Activated T-helper 2 cell treated with anti-CD3 and anti-CD28 coated beads, Interferon-gamma antibody, Interleukin-2, Interleukin-4, amounts not matched to agents 10 μg/mL and 5 μg/mL and 100 μg/mL, durations not matched to agents 14 hours and 24 hours and 36 hours (primary cell): ENCODE measurements around the gene SORCS1. TPM values are rescaled to one million over a fixed set of nuclear protein-coding genes. Genes with fewer than 3 reads are reported as not detected.

Experiments used
- DNase-seq: peaks from one replicate; pipeline ENCODE4 v3.0.0; 2021; ENCODE audit warnings: low spot score
- H3K27ac Mint-ChIP-seq: one replicate; pipeline ENCODE4 v1.8.0; 2021; ENCODE audit warnings: mixed read lengths
- H3K27me3 Mint-ChIP-seq: one replicate; pipeline ENCODE4 v1.8.0; 2021; ENCODE audit warnings: low read depth, mixed read lengths
- H3K36me3 Mint-ChIP-seq: one replicate; pipeline ENCODE4 v1.8.0; 2021; ENCODE audit warnings: low read depth, mixed read lengths
- H3K4me1 Mint-ChIP-seq: one replicate; pipeline ENCODE4 v1.8.0; 2021; ENCODE audit warnings: low read depth, mixed read lengths
- H3K4me3 Mint-ChIP-seq: one replicate; pipeline ENCODE4 v1.8.0; 2021; ENCODE audit warnings: low read depth, mild to moderate bottlenecking, moderate library complexity, mixed read lengths
- H3K9me3 Mint-ChIP-seq: one replicate; pipeline ENCODE4 v1.8.0; 2021; ENCODE audit warnings: mixed read lengths
- intact Hi-C: fragments of 100-400 bp; cut with micrococcal nuclease; formaldehyde crosslinking; loops from one replicate; pipeline ENCODE4 v1.15.1; 2023
- total RNA-seq: library from RNA; stranded (reverse); gene quantifications from 2 replicates; pipeline ENCODE4 v1.2.3, GENCODE V29; 2022

SORCS1 gene
- total RNA-seq, 1 donor from 2014 or later: 0.09 TPM

DNA sequence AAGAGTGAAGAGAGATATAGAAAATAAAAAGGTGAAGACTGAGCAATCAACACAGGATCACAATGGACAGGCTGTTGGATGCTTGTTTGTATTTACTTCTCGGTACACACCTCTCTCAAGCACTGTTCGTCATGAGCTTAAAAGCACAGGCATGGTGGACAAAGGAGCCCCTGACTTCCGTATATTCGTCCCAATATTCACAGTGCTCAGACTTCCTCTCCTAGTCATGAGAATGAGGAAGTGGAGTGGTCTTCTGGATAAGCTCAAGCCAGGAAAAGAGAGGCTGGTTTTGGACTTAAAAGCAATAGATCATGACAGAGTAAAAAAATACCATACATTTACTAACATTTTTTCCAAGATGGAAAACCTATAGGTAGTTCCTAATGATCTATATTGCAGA, 172.5 kb downstream of the SORCS1 start:
- Mint-ChIP-seq H3K27ac (no peak overlapping the region), H3K36me3 (no peaks in the 10 kb centered on the region), H3K9me3 (peaks cover 4% of the 10 kb centered on the region), H3K27me3 (no peaks in the 10 kb centered on the region), H3K4me3 (no peak overlapping the region), H3K4me1 (no peaks in the 10 kb centered on the region)
- intact Hi-C loops: no loop called here
- DNase-seq: no peak

- no peak for DNase-seq
- H3K9me3 Mint-ChIP-seq: peaks cover 4% of the 10 kb centered on the region
- no peak overlapping the region for H3K27ac Mint-ChIP-seq
- intact Hi-C loops: no loop called here
- no peaks in the 10 kb centered on the region for H3K27me3 Mint-ChIP-seq
- H3K36me3 Mint-ChIP-seq: no peaks in the 10 kb centered on the region
- H3K4me3 Mint-ChIP-seq: no peak overlapping the region
- H3K4me1 Mint-ChIP-seq: no peaks in the 10 kb centered on the region
Measured at GRCh38 chr10:106991091-106991490, 173.4 kb downstream of the SORCS1 start.

DNA sequence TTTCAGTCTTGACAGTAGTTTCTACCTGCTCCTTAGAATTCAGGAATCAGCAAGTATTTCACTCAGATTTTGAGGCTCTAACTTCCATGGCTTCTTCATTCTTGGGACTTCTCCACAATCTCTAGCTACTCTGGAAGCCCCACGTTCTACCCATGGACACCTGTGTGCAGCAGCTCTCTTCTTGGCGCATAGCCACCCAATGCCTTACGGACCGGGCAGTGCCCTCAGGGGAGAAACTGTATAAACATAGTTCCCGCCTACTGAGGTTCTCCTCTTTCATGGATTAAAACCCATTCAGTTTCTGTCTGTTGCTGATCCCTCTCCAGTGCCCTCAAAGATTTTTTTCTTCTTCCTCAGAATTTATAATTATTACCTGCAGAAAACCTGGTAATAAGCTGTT, 177.1 kb downstream of the SORCS1 start:
- DNase-seq: no peak
- Mint-ChIP-seq H3K36me3 (no peaks in the 10 kb centered on the region), H3K9me3 (peaks cover 4% of the 10 kb centered on the region), H3K27me3 (no peaks in the 10 kb centered on the region), H3K4me1 (no peaks in the 10 kb centered on the region), H3K27ac (no peak overlapping the region), H3K4me3 (no peak overlapping the region)
- intact Hi-C loops: no loop called here

DNA sequence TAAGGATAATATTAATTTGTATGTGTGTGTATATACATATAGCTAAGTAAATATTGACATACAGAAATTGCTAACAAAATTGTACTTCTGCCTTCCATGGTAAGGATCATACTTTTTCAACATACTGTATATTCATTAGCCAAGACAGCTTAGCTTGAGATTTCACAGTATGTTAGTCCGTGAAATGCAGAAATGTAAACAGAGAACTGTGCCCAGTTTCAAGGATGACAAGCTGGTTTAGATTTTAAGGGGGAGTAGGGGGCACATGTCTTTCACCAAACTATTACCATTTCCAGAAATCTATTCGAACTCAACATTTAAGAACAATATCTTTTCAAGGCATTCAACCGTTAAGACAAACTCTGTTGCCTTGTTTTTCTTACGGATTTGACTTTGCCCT, 182.2 kb downstream of the SORCS1 start:
- H3K27me3 Mint-ChIP-seq: no peaks in the 10 kb centered on the region
- no peak overlapping the region for H3K27ac Mint-ChIP-seq
- intact Hi-C loops: no loop called here
- no peak overlapping the region for H3K4me3 Mint-ChIP-seq
- no peaks in the 10 kb centered on the region for H3K4me1 Mint-ChIP-seq
- peaks cover 5% of the 10 kb centered on the region for H3K9me3 Mint-ChIP-seq
- no peak for DNase-seq
- no peaks in the 10 kb centered on the region for H3K36me3 Mint-ChIP-seq

- no peak overlapping the region for H3K4me3 Mint-ChIP-seq
- intact Hi-C loops: no loop called here
- no peaks in the 10 kb centered on the region for H3K36me3 Mint-ChIP-seq
- H3K9me3 Mint-ChIP-seq: peaks cover 7% of the 10 kb centered on the region
- no peak for DNase-seq
- H3K27ac Mint-ChIP-seq: no peak overlapping the region
- H3K4me1 Mint-ChIP-seq: no peaks in the 10 kb centered on the region
- H3K27me3 Mint-ChIP-seq: no peaks in the 10 kb centered on the region
Measured at GRCh38 chr10:106981452-106982075, 182.9 kb downstream of the SORCS1 start.

DNA sequence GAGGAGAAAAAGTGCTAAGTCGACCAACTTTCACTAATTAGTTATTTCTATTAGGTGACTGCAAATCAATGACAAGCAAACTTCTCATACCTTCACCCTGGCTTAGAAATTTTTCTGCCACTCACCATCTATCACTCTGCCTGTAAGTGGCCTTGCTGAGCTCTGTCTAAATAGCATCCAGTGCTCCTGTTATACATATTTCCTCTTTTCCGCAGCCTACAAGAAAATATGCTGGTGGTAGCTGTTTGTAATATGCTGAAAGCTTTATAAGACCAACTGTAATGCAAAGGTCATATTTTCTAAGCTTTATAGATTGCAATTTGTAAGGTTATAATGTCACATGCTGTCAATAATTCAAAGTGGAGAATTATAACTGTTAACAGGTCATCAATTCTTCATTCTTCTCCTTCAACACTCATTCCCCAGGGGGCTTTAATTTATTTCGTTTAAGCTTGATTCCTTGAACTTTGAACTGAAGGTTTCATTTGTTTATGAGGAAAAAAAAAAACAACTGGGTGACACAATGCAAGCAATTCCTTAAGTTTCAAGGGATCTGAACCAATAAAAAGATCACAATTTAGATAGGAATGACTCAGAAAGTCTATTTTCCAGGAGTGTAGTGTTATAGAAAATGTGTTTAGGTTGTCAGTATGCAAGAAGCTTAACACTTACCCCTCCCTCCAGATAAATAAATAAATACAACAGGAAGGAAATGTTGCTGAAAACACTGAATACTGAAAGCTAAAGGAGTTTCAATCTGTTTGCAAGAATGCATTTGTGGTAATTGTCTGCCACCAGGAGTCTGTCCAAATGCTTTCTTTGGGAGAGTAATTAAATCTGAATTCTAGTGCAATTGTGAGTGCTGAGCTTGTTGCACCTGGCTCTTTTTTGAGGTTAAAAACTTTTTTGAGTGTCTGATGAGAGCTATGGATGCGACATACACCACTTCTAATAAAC, 183.7 kb downstream of the SORCS1 start:
- no peak for DNase-seq
- Mint-ChIP-seq H3K4me3 (no peak overlapping the region), H3K9me3 (peaks cover 9% of the 10 kb centered on the region), H3K36me3 (no peaks in the 10 kb centered on the region), H3K27ac (no peak overlapping the region), H3K4me1 (no peaks in the 10 kb centered on the region), H3K27me3 (no peaks in the 10 kb centered on the region)
- intact Hi-C loops: no loop called here

DNA sequence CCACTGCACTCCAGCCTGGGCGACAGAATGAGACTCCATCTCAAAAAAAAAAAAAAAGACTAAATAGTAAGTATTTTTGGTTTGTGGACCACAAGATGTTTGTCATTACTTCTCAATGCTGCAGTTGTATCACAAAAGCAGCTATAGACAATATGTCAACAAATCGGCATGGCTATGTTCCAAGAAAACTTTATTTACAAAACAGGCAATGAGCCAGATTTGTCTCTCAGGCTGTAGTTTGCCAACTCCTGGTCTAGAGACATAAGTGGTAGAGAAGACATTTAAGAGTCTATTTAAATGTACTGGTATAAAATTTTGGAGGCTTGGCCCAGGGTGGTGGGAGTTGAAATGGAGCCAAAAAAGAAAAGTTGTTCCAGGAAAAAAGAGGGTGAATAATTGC, 185.8 kb downstream of the SORCS1 start:
- intact Hi-C loops: no loop called here
- DNase-seq: no peak
- H3K4me3 Mint-ChIP-seq: no peak overlapping the region

GRCh38 chr10:106973716-106974115, 190.8 kb downstream of the SORCS1 start:
- no peak overlapping the region for H3K27ac Mint-ChIP-seq
- H3K27me3 Mint-ChIP-seq: no peaks in the 10 kb centered on the region
- no peaks in the 10 kb centered on the region for H3K36me3 Mint-ChIP-seq
- no peak for DNase-seq
- H3K9me3 Mint-ChIP-seq: peaks cover 10% of the 10 kb centered on the region
- intact Hi-C loops: no loop called here
- H3K4me1 Mint-ChIP-seq: no peaks in the 10 kb centered on the region
- H3K4me3 Mint-ChIP-seq: no peak overlapping the region

More for the DNA sequence above, 185.8 kb downstream of the SORCS1 start:
- H3K36me3 Mint-ChIP-seq: no peaks in the 10 kb centered on the region
- no peaks in the 10 kb centered on the region for H3K27me3 Mint-ChIP-seq
- peaks cover 9% of the 10 kb centered on the region for H3K9me3 Mint-ChIP-seq
- no peak overlapping the region for H3K27ac Mint-ChIP-seq
- no peaks in the 10 kb centered on the region for H3K4me1 Mint-ChIP-seq

GRCh38 chr10:106973288-106973687, 191.2 kb downstream of the SORCS1 start:
- Mint-ChIP-seq H3K36me3 (no peaks in the 10 kb centered on the region), H3K4me3 (no peak overlapping the region), H3K4me1 (no peaks in the 10 kb centered on the region), H3K27me3 (no peaks in the 10 kb centered on the region), H3K27ac (no peak overlapping the region), H3K9me3 (peaks cover 14% of the 10 kb centered on the region)
- DNase-seq: no peak
- intact Hi-C loops: no loop called here

DNA sequence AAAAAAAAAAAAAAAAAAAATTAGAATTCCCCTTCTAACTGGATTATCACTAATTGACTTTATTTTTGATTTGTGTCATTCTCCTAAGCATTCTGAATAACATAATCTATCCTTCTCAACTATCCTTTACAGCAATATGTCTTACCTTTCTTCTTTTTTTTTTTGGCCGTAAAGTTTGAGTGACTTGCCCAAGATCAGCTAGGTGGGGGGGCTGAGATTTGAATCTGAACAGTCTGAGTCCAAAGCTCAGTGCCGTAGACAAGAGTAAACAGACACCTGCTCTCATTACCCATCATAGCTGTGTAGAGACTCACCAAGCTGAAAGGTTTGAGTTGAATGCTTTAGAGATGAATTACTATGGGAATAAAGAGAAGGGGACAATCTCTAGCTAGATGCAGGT, 192.1 kb downstream of the SORCS1 start:
- intact Hi-C loops: no loop called here
- Mint-ChIP-seq H3K4me1 (no peaks in the 10 kb centered on the region), H3K9me3 (peaks cover 9% of the 10 kb centered on the region), H3K27ac (no peak overlapping the region), H3K4me3 (no peak overlapping the region), H3K27me3 (no peaks in the 10 kb centered on the region), H3K36me3 (no peaks in the 10 kb centered on the region)
- DNase-seq: no peak

DNA sequence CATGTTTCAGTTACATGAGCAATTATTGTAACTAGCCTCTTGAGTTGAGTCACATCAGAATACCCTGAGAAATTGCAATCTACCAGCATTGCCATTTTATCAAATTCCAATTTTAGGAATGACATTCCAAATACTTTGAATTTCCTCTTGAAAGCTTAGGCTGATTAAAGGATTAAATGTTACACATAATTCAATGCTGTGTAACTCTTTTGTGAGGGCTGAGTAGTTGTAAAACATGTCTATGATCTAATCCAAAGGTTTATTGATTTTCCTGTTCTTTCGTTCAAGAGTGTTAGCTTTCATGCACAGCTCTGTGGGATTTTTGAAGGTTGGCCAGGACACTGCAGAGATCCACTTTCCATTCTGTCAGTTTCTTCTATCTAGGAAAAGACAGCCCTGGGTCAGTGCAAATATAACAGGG, 193.1 kb downstream of the SORCS1 start:
- no peaks in the 10 kb centered on the region for H3K27me3 Mint-ChIP-seq
- no peak overlapping the region for H3K4me3 Mint-ChIP-seq
- no peaks in the 10 kb centered on the region for H3K4me1 Mint-ChIP-seq
- no peak for DNase-seq
- intact Hi-C loops: no loop called here
- no peak overlapping the region for H3K27ac Mint-ChIP-seq
- H3K9me3 Mint-ChIP-seq: peaks cover 5% of the 10 kb centered on the region
- no peaks in the 10 kb centered on the region for H3K36me3 Mint-ChIP-seq

DNA sequence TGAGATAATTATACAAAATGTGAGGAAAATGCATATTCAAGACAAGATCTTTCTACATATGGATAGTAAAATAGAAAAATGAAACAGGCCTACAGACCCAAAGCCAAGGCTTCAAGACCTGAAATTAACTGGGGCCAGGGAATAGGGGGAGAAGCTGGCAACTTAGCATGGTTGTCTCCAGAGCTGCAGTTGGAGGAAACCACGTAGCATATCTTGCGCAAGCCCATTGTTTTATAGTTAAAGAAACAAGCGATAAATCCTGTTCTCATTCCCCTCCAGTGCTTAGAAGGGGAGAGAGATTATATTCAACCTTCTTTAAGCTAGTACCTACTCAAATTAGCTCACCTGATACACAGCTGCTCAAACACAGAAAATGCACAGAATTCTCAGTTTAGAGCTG, 197.1 kb downstream of the SORCS1 start:
- no peaks in the 10 kb centered on the region for H3K36me3 Mint-ChIP-seq
- H3K4me1 Mint-ChIP-seq: no peaks in the 10 kb centered on the region
- no peak overlapping the region for H3K4me3 Mint-ChIP-seq
- no peak overlapping the region for H3K27ac Mint-ChIP-seq
- no peaks in the 10 kb centered on the region for H3K27me3 Mint-ChIP-seq
- intact Hi-C loops: no loop called here
- no peak for DNase-seq
- H3K9me3 Mint-ChIP-seq: peaks cover 14% of the 10 kb centered on the region

DNA sequence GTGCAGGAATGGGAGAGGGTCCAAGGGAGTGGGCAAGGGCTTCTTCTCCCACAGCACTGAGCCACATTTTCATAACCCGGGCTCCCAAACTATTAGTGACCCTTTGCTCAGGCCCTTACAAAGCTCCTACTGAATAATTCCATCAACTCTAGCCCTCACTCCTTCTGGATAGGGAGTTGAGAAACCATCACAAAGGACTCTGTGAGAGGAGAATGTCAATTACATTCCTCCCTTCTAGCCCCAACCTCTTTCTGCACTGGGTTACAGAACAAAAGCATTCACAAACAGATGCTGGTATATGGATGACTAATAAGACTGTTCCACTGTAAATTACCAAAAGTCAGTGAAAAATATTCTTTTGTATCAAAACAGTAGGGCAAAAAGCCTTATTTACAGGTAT, 203.7 kb downstream of the SORCS1 start:
- intact Hi-C loops: no loop called here
- no peak overlapping the region for H3K27ac Mint-ChIP-seq
- no peaks in the 10 kb centered on the region for H3K4me1 Mint-ChIP-seq
- H3K4me3 Mint-ChIP-seq: no peak overlapping the region
- no peaks in the 10 kb centered on the region for H3K27me3 Mint-ChIP-seq
- DNase-seq: no peak
- peaks cover 11% of the 10 kb centered on the region for H3K9me3 Mint-ChIP-seq
- no peaks in the 10 kb centered on the region for H3K36me3 Mint-ChIP-seq
